ENCODE results near the gene EPN1.

DNA sequence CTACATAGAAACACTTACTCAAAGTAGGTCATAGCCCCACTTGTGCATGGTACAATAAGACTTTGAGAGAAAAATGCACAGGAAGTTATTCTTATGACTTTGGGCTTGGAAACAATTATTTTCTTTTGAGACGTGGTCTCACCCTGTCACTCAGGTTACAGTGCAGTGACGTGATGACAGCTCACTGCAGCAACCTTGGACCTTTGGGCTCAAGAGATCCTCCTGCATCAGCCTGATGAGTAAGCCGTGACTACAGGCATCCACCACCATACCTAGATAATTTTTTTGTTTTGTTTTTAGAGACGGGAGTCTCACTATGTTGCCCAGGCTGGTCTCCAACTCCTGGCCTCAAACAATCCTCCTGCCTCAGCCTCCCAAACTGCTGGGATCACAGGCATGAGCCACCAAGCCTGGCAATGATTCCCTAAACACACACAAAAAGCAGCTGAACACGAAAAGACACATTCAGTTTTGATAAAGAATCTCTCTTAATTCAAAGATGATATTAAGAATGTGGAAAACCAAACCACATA, 45.3 kb downstream of the EPN1 start:
- TF ChIP-seq MEF2A (IDR thresholded peaks at IDR 0.05; ENCODE audit: borderline replicate concordance, low read depth) (no peak), RAD21 (IDR thresholded peaks at IDR 0.05; ENCODE audit: low read length) (no peak), JUND (IDR thresholded peaks at IDR 0.05) (no peak), POLR2AphosphoS5 (IDR thresholded peaks at IDR 0.05; ENCODE audit: low read depth, low read length) (no peak), GATA2 (CRISPR knock-in tag; IDR thresholded peaks at IDR 0.05) (no peak)
- TF ChIP-seq, protein P1, sequence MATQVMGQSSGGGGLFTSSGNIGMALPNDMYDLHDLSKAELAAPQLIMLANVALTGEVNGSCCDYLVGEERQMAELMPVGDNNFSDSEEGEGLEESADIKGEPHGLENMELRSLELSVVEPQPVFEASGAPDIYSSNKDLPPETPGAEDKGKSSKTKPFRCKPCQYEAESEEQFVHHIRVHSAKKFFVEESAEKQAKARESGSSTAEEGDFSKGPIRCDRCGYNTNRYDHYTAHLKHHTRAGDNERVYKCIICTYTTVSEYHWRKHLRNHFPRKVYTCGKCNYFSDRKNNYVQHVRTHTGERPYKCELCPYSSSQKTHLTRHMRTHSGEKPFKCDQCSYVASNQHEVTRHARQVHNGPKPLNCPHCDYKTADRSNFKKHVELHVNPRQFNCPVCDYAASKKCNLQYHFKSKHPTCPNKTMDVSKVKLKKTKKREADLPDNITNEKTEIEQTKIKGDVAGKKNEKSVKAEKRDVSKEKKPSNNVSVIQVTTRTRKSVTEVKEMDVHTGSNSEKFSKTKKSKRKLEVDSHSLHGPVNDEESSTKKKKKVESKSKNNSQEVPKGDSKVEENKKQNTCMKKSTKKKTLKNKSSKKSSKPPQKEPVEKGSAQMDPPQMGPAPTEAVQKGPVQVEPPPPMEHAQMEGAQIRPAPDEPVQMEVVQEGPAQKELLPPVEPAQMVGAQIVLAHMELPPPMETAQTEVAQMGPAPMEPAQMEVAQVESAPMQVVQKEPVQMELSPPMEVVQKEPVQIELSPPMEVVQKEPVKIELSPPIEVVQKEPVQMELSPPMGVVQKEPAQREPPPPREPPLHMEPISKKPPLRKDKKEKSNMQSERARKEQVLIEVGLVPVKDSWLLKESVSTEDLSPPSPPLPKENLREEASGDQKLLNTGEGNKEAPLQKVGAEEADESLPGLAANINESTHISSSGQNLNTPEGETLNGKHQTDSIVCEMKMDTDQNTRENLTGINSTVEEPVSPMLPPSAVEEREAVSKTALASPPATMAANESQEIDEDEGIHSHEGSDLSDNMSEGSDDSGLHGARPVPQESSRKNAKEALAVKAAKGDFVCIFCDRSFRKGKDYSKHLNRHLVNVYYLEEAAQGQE (IDR thresholded peaks at IDR 0.05; ENCODE audit: low read depth, low read length) = no peak
- TF ChIP-seq, protein P2, sequence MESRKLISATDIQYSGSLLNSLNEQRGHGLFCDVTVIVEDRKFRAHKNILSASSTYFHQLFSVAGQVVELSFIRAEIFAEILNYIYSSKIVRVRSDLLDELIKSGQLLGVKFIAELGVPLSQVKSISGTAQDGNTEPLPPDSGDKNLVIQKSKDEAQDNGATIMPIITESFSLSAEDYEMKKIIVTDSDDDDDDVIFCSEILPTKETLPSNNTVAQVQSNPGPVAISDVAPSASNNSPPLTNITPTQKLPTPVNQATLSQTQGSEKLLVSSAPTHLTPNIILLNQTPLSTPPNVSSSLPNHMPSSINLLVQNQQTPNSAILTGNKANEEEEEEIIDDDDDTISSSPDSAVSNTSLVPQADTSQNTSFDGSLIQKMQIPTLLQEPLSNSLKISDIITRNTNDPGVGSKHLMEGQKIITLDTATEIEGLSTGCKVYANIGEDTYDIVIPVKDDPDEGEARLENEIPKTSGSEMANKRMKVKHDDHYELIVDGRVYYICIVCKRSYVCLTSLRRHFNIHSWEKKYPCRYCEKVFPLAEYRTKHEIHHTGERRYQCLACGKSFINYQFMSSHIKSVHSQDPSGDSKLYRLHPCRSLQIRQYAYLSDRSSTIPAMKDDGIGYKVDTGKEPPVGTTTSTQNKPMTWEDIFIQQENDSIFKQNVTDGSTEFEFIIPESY (IDR thresholded peaks at IDR 0.05; ENCODE audit: borderline replicate concordance, low read depth) = no peak
- TF ChIP-seq, protein P3, sequence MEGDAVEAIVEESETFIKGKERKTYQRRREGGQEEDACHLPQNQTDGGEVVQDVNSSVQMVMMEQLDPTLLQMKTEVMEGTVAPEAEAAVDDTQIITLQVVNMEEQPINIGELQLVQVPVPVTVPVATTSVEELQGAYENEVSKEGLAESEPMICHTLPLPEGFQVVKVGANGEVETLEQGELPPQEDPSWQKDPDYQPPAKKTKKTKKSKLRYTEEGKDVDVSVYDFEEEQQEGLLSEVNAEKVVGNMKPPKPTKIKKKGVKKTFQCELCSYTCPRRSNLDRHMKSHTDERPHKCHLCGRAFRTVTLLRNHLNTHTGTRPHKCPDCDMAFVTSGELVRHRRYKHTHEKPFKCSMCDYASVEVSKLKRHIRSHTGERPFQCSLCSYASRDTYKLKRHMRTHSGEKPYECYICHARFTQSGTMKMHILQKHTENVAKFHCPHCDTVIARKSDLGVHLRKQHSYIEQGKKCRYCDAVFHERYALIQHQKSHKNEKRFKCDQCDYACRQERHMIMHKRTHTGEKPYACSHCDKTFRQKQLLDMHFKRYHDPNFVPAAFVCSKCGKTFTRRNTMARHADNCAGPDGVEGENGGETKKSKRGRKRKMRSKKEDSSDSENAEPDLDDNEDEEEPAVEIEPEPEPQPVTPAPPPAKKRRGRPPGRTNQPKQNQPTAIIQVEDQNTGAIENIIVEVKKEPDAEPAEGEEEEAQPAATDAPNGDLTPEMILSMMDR (IDR thresholded peaks at IDR 0.05) = no peak
- TF ChIP-seq, protein P4, sequence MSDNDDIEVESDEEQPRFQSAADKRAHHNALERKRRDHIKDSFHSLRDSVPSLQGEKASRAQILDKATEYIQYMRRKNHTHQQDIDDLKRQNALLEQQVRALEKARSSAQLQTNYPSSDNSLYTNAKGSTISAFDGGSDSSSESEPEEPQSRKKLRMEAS (IDR thresholded peaks at IDR 0.05; ENCODE audit: low read depth) = no peak
- TF ChIP-seq, protein P5, sequence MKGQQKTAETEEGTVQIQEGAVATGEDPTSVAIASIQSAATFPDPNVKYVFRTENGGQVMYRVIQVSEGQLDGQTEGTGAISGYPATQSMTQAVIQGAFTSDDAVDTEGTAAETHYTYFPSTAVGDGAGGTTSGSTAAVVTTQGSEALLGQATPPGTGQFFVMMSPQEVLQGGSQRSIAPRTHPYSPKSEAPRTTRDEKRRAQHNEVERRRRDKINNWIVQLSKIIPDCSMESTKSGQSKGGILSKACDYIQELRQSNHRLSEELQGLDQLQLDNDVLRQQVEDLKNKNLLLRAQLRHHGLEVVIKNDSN (IDR thresholded peaks at IDR 0.05; ENCODE audit: borderline replicate concordance, low read depth) = no peak

All from SK-N-SH (cell line).